Stimulated activated CD8-positive, alpha-beta memory T cell treated with anti-CD3 and anti-CD28 coated beads, Interleukin-4, amount 100 ng/mL, for 24 hours (primary cell): Measurements from ENCODE around the gene PLEKHA4.
A peak's percentile ranks its signal among the peaks of the same experiment; 100 is the strongest.
"Not testable (repeated sequence)": the region's sequence is repeated elsewhere in the genome, so short reads cannot be mapped to it uniquely, and the experiment has no call there.

Source experiments
- DNase-seq: peaks from one replicate; pipeline ENCODE4 v3.0.0-alpha.2; 2020; ENCODE audit warnings: low read depth

Gene PLEKHA4

GRCh38 chr19:48887861-48888612 lies 19.6 kb upstream of the PLEKHA4 start:
- DNase-seq: no peak

- DNase-seq: no peak
Measured at GRCh38 chr19:48883726-48884125, 15.3 kb upstream of the PLEKHA4 start.

DNA sequence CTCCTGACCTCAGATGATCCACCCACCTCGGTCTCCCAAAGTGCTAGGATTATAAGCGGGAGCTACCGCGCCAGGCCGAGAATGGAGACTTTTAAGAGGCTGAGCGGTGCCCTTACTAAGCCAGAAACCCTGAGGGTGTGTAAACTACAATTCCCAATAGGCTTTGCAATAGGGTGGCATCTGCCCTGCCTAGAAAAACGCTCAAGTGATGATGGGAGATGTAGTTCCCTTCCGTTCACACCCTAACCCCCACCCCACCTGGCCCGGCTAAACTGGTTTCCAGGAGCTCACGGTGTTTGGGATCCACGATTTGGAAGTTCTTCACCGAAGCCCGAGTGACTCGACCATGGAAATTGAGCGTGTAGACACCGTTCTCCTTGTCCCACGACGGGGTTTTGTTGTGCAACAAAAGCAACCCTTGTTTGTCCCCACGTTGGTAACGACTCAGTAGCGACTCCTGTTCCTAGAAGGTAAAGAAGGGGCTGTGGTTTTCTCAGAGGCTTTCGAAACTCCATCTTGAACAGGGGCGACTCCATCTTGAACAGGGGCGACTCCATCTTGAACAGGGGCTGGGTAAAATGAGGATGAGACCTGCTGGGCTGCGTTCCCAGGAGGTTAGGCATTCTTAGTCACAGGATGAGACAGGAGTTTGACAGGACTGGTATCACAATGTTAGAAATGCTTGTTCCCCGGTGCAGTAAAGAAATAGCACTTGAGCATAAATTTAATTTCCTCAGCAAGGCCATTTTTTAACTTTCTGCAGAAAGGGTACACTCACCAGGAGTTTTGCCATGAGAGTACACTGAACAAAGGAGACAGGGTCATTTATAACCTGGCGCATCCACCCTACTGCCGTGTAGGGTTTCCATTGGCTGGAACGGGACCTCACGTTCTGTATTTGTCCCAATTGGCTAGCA lies 13.6 kb upstream of the PLEKHA4 start:
- no peak for DNase-seq

GRCh38 chr19:48879696-48880095 lies 11.3 kb upstream of the PLEKHA4 start:
- DNase-seq: not testable (repeated sequence)

- no peak for DNase-seq
Measured at GRCh38 chr19:48879025-48879637, 10.7 kb upstream of the PLEKHA4 start.

- DNase-seq: no peak
Measured at GRCh38 chr19:48878196-48879024, 10.0 kb upstream of the PLEKHA4 start.

- DNase-seq: no peak
Measured at GRCh38 chr19:48877855-48878195, 9.4 kb upstream of the PLEKHA4 start.

DNA sequence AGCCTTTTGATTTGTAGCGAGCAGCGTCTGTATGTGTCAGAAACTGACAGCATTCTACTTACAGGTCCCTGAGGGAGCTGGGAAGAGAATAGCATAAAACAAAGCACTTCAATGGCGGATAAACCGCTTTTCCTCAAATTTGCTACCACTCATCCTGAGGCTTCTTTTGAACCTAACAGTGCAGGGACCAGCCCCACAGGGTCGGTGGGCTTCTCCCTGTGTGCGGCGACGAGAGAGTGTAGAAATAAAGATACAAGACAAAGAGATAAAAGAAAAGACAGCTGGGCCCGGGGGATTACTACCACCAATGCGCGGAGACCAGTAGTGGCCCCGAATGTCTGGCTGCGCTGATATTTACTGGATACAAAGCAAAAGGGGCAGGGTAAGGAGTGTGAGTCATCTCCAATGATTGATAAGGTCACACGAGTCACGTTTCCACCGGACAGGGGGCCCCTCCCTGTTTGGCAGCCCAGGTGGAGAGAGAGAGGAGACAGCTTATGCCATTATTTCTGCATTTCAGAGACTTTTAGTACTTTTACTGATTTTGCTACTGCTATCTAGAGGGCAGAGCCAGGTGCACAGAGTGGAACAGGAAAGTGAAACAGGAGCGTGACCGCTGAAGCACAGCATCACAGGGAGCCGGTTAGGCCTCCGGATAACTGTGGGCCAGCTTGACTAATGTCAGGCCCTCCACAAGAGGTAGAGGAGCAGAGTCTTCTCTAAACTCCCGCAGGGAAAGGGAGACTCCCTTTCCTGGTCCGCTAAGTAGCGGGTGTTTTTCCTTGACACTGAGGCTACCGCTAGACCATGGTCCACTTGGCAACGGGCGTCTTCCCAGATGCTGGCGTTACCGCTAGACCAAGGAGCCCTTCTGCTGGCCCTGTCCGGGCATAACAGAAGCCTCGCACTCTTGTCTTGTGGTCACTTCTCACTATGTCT lies 7.9 kb upstream of the PLEKHA4 start:
- DNase-seq: not testable (repeated sequence)

DNA sequence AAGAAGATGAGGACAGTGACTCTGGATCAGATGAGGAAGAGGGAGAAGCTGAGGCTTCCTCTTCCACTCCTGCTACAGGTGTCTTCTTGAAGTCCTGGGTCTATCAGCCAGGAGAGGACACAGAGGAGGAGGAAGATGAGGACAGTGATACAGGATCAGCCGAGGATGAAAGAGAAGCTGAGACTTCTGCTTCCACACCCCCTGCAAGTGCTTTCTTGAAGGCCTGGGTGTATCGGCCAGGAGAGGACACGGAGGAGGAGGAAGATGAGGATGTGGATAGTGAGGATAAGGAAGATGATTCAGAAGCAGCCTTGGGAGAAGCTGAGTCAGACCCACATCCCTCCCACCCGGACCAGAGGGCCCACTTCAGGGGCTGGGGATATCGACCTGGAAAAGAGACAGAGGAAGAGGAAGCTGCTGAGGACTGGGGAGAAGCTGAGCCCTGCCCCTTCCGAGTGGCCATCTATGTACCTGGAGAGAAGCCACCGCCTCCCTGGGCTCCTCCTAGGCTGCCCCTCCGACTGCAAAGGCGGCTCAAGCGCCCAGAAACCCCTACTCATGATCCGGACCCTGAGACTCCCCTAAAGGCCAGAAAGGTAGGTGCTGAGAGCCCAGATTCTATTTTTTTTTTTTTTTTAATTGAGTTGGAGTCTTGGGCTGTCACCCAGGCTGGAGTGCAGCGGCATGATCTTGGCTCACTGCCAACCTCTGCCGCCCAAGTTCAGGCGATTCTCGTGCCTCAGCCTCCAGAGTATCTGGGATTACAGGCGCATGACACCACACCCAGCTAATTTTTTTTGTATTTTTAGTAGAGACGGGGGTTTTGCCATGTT lies 6.1 kb upstream of the PLEKHA4 start:
- DNase-seq: no peak

GRCh38 chr19:48873476-48874302 lies 5.3 kb upstream of the PLEKHA4 start:
- DNase-seq: no peak

GRCh38 chr19:48872884-48873475 lies 4.6 kb upstream of the PLEKHA4 start:
- peak; percentile 49 for DNase-seq

DNA sequence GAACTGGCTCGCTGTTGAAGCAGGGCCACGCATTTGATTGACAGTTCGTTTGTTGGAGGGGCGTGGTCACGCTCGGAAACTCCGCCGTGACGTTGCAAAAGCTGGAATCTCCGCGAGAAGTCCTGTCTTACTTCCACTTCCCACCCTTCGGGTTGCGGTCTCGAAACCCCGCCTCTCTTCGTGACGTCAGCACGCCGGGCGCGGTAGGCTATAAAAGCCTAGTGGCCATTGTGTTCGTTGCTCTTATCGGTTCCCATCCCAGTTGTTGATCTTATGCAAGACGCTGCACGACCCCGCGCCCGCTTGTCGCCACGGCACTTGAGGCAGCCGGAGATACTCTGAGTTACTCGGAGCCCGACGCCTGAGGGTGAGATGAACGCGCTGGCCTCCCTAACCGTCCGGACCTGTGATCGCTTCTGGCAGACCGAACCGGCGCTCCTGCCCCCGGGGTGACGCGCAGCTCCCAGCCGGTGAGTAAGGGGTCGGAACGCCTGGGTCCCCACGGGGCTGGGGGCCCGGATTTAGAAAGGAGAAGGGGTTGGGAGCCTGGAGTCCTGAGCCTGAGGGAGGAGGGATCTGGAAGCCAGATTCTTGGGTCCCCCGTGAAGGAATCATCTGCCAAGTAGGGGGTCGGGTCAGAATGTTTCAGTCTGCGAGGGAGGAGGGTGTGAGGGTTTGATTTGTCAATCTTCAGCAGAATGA lies 3.9 kb upstream of the PLEKHA4 start, which contains the start of gene PPP1R15A:
Gene PPP1R15A, plus strand, starts transcription at position 240 of the 702 bp plus-strand sequence. CDS start 813 bp downstream, outside the sequence.
- DNase-seq: peak; percentile 98

- DNase-seq: not testable (repeated sequence)
Measured at GRCh38 chr19:48871471-48872181, 3.2 kb upstream of the PLEKHA4 start.

- no peak for DNase-seq
Measured at GRCh38 chr19:48870048-48870447, 1.6 kb upstream of the PLEKHA4 start.

DNA sequence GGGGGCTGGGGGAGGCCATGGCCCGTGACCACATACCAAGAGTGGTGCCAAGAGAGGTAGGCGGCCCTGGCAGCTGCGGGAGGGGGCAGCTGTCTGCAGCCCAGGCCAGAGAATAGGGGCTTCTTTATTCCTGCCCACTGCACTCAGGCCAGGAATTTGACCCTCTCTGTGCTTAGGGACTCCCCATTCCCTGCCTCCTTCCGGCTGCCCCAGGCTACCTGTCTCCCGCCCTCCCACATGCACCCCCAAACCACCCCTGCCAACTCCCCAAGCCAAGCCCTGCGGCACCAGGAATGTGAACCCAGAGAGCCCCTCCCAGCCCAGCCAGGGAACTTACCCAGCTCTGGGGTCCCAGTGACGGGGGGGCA lies 687 bp downstream of the PLEKHA4 start:
- no peak for DNase-seq

GRCh38 chr19:48867123-48867745 lies 1.2 kb downstream of the PLEKHA4 start:
- DNase-seq: no peak

GRCh38 chr19:48866692-48867091 lies 1.7 kb downstream of the PLEKHA4 start:
- no peak for DNase-seq
